ENCODE measurements around the gene CSTF1.

Gene CSTF1

GRCh38 chr20:56392132-56392880 lies at the start of gene CSTF1, which contains the start of gene AURKA:
Gene CSTF1, plus strand, starts transcription at chr20:56392645. Its CDS starts 2,908 bp downstream, at chr20:56395553.
Gene AURKA, minus strand, starts transcription at chr20:56392215. Its CDS starts 4,018 bp downstream, at chr20:56388197.
- peak; percentile 98 to 99 for DNase-seq (ENCODE audit: low read depth in 2 of 2)

GRCh38 chr20:56342783-56343182 lies 49.7 kb upstream of the CSTF1 start:
- no peak for DNase-seq (ENCODE audit: low read depth in 2 of 2)

DNA sequence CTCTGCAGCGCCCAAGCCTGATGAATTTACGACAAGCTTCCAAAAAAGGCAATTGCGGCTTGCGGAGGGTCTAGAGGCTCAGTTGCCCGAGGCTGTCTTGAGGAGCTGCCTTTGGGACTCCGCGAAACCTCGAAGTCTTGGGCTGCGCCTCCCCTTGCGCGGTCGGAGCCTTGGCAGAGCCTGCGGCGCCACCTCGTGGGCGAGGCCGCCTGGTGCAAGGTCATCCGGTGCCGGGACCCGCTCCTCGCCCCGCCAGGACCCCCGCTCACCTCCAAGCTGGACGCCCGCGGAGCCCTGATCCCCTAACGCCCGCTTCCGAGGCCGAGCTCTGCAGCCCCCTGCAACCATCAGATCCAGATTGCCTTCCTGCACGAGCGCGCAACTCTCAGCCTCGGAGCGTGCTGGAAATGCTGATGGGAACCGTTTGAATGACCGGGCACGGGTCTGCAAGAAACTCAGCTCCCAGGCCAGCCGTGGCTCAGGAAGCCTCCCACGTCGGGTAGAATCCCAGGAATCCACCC lies 48.5 kb upstream of the CSTF1 start:
- peak in 1 of 2 donors; percentile 48 for DNase-seq (ENCODE audit: low read depth in 2 of 2)

DNA sequence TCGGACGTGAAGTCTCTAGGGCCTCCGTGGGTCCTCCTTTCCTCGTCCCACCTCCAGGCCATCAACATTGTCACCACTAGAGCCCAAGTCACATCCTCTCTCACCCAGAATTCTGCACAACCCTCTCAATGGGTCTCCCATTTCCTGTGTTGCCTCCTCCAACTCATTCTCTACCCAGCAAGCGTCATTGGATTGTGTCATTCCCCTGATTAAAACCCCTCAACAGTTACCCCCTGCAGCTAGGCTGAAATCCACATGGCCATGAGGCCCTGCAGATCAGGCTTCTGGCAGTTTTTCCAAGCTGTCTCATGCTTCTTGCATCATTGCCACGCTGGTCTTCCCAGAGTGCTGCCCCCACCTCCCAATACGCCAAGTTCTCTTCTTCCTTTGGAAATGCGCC lies 46.5 kb upstream of the CSTF1 start:
- DNase-seq (ENCODE audit: low read depth in 2 of 2), result no peak

GRCh38 chr20:56347628-56348304 lies 44.7 kb upstream of the CSTF1 start:
- DNase-seq (ENCODE audit: low read depth in 2 of 2), result no peak

- DNase-seq (ENCODE audit: low read depth in 2 of 2), result no peak
These were observed 44.1 kb upstream of the CSTF1 start for GRCh38 chr20:56348305-56348693.

- no peak for DNase-seq (ENCODE audit: low read depth in 2 of 2)
These were observed 43.7 kb upstream of the CSTF1 start for GRCh38 chr20:56348746-56349145.

GRCh38 chr20:56350842-56351241 lies 41.6 kb upstream of the CSTF1 start:
- DNase-seq (ENCODE audit: low read depth in 2 of 2), result no peak

DNA sequence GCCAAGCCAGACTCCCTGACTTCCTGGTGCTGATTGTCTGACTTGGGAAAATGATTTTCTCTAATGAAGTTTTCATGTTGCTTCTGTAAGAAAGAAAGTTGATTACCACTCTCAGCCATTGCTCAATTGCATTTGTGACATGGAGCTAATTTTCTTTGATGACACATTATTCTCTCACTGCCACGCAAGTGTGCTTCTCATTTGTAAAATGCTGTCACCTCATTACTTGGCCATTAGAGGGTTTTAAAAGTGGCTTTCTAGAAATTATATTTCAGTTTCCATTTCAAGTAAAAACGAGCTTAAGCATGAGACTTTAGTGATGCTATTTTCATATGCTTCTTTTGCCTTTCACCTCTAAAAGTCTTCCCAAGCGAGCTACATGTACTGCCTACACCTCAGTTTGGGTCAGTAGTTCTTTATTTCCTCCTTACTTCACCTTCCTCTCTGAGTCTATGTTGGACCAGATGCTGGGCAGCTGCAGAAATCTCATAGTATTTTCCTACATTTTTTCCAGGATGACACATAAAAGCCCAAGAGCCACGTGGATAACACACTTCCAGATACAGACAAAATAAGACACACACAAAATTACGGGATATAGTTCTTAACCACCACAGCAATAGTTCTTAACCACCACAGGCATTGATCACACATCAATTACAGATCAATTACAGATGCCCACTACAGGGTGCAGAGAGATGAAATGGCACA lies 39.9 kb upstream of the CSTF1 start:
- DNase-seq (ENCODE audit: low read depth in 2 of 2), result no peak

DNA sequence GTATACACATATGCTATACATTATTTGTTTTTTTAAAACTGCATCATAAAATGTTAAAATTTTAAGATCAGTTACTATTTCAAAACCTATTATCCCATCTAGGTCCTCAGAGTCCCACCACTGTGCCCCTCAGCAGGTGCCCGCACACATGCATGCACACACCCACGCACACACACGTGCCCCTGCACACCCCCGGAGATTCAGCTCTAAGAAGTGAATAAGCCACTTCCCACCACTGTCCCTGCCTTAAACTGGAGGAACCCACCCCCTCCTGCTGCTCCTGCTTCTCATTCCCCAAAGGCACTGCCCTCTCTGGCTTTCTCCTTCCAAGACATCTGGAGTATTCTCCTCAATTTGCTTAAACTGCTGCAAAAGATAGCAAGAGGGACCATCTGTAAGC lies 39.1 kb upstream of the CSTF1 start:
- DNase-seq (ENCODE audit: low read depth in 2 of 2), result no peak

DNA sequence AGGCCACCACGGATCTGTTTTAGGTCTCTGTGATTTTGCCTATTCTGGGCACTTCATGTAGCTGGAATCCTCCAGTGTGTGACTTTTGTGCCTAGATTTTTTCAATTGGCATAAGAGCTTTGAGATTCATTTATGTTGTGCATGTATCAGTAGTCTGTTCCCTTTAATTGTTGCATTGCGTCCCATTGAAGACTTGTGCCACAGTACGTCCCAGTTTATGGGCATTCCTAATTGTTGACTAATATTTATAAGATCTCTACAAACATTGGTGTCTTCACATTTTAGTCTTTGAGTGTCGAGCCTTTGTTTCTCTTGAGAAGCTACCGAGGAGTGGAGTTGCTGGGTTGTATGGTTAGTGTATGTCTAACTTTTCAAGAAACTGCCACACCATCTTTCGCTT lies 34.4 kb upstream of the CSTF1 start:
- DNase-seq (ENCODE audit: low read depth in 2 of 2), result no peak

DNA sequence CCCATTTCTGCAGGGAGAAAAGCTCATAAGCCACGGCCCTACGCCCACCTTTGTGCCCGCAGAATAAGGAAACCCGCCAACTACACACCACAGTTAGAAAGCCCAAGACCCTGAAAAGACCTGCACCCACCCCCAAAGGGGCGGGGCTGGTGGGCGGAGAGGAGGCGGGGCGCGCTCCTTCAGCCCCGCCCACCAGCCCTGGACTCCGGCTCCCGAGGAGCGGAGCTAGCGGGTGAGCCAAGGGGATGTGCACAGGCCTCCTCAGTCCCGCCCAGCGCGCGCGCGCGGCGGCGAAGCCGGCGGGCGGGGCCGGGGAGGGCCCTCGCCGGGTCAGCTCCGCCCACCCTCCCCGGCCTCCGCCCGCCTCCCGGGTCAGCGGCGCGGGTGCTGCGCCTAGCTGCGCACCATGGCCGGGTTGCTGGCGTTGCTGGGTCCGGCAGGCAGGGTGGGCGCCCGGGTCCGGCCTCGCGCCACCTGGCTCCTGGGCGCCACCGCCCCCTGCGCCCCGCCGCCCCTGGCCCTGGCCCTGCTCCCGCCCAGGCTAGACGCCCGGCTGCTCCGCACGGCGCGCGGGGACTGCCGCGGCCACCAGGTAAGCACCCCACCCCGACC lies 33.7 kb upstream of the CSTF1 start, which contains the start of gene FAM210B:
Gene FAM210B (plus strand): TSS at position 375 of the 612 bp plus-strand sequence. CDS start 32 bp downstream, at position 407.
- peak; percentile 62 to 69 for DNase-seq (ENCODE audit: low read depth in 2 of 2)

DNA sequence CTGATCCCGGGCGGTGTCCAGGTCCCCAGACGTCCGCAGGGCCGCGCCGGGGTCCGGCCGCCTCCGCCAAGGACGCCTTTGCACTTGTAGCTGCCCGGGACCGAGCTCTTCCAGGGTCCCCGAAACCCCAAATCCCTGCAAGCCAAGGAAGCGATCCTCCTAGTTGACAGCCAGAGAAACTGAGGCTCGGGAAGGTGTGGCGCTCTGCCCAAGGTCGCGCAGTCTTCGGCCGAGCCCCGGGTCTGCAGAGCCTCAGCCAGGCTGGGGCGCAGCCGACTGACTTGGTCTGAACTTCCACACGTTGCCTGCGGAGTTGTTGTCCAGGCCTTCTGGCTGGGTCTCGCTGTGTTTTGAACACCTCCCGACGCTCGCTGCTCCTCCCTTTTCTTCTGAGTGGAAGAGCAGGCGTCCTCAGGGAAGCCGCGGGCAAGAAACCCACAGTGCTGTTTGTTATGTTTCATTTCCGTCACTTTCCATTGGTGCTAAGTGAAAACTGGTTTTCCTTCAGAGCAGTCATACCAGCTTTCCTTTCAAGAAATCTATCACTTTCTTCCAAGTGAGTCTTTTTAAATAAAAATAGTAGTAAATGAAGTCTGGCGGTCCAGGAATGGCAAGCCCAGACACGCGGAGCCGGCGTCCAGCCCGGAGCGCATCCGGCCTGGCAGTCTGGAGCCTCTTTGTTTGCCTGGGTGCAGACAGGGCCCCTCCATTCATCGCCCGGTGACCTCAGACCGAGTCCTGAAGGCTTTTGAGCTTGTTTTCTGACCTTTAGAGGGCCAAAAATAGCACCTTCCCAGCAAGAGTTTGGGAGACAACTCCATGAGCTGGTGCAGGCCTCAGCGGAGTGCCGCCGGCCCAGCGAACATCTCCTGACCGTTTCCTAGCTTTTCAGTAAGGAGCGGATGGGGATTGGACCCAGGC lies 33.0 kb upstream of the CSTF1 start:
- DNase-seq (ENCODE audit: low read depth in 2 of 2), result no peak

GRCh38 chr20:56360133-56360907 lies 32.1 kb upstream of the CSTF1 start:
- DNase-seq (ENCODE audit: low read depth in 2 of 2), result no peak

DNA sequence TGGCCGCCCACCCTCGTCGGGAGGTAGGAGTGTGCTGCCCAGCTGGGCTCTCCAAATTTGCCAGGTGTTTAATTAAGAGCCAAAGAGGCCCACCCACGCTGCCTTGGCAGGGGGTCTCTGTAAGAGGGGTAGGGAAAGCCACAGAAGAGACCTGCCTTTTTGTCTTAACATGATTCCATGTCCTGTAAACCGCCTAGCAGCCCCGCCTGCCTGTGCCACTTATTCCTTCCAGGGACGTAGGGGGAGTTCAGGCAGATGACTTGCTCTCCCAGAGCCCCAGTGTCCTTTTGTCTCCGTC lies 31.6 kb upstream of the CSTF1 start:
- no peak for DNase-seq (ENCODE audit: low read depth in 2 of 2)

GRCh38 chr20:56361900-56362299 lies 30.5 kb upstream of the CSTF1 start:
- DNase-seq (ENCODE audit: low read depth in 2 of 2), result no peak

- DNase-seq (ENCODE audit: low read depth in 2 of 2), result no peak
These were observed 29.5 kb upstream of the CSTF1 start for GRCh38 chr20:56362833-56363413.

GRCh38 chr20:56363491-56363890 lies 29.0 kb upstream of the CSTF1 start:
- no peak for DNase-seq (ENCODE audit: low read depth in 2 of 2)

- DNase-seq (ENCODE audit: low read depth in 2 of 2), result no peak
These were observed 23.9 kb upstream of the CSTF1 start for GRCh38 chr20:56368351-56369134.
